Uterus (tissue), 2 donors: ENCODE data around the gene NBAS.

Experiments
- CTCF ChIP-seq, 4 experiments: fragments of 200-600 bp in 2 of 4; fragments of 450-650 bp in 2 of 4; sonication (generic) in 2 of 4; IDR thresholded peaks; one replicate each; pipeline ENCODE4 v1.5.1; 2016 to 2019; ENCODE audit warnings: antibody characterized with exemption in 4 of 4, mild to moderate bottlenecking in 2 of 4, moderate library complexity in 1 of 4
- POLR2A ChIP-seq, 2 donors: fragments of 450-650 bp; IDR thresholded peaks; one replicate each; pipeline ENCODE4 v1.6.1; 2016; ENCODE audit warnings: antibody characterized with exemption in 2 of 2, mild to moderate bottlenecking in 1 of 2, moderate library complexity in 1 of 2

GRCh38 chr2:15253835-15254286 is 307.3 kb downstream of the NBAS start:
- TF ChIP-seq CTCF (IDR thresholded peaks at IDR 0.05) (no peak), POLR2A (IDR thresholded peaks at IDR 0.05) (no peak)
